WTC11 (cell line): Measurements from ENCODE around the gene DNAH7. TPM values are rescaled to one million over a fixed set of nuclear protein-coding genes. Genes with fewer than 3 reads are reported as not detected.

Source experiments
- ATAC-seq: fragments of 200-7000 bp; cut with Tn5 transposase; 2 replicates; pipeline ENCODE4 v1.10.0; 2021; ENCODE audit warnings: mild to moderate bottlenecking, moderate library complexity
- CTCF ChIA-PET: fragments of 300-600 bp; sonication (Branson Sonifier 250); formaldehyde crosslinking; loops from one replicate; lab custom pipeline; 2021; ENCODE audit warnings: antibody characterized with exemption; lab: Charles Lee
- POLR2A ChIA-PET: fragments of 350-600 bp; sonication (Branson Sonifier 250); formaldehyde crosslinking; loops from one replicate; lab custom pipeline; 2021; ENCODE audit warnings: antibody characterized with exemption; lab: Charles Lee
- DNase-seq: peaks from one replicate; pipeline ENCODE4 v3.0.0; 2021; ENCODE audit warnings: low spot score
- H3K27ac Mint-ChIP-seq: 2 replicates; pipeline ENCODE4 v1.8.0; 2021; ENCODE audit warnings: mixed read lengths
- H3K27me3 Mint-ChIP-seq: 2 replicates; pipeline ENCODE4 v1.8.0; 2021; ENCODE audit warnings: low read depth, mild to moderate bottlenecking, moderate library complexity, mixed read lengths
- H3K36me3 Mint-ChIP-seq: 2 replicates; pipeline ENCODE4 v1.8.0; 2021; ENCODE audit warnings: mixed read lengths
- H3K4me1 Mint-ChIP-seq: 2 replicates; pipeline ENCODE4 v1.8.0; 2022; ENCODE audit warnings: mixed read lengths
- H3K4me3 Mint-ChIP-seq: 2 replicates; pipeline ENCODE4 v1.8.0; 2021; ENCODE audit warnings: mild to moderate bottlenecking, moderate library complexity, mixed read lengths
- H3K9me3 Mint-ChIP-seq: 2 replicates; pipeline ENCODE4 v1.8.0; 2021; ENCODE audit warnings: mixed read lengths
- AFF4 ChIP-seq: sonication (generic); formaldehyde crosslinking; IDR thresholded peaks from 2 replicates; pipeline ENCODE4 v1.8.1; 2023; ENCODE audit warnings: mild to moderate bottlenecking, missing genetic modification reagents, borderline replicate concordance
- AR ChIP-seq: fragments of 250-450 bp; sonication (Bioruptor Pico); IDR thresholded peaks from 2 replicates; pipeline ENCODE4 v1.9.0; 2021; ENCODE audit warnings: mild to moderate bottlenecking
- ATF1 ChIP-seq: sonication (generic); formaldehyde crosslinking; IDR thresholded peaks from 2 replicates; pipeline ENCODE4 v1.8.1; 2023; ENCODE audit warnings: mild to moderate bottlenecking, moderate library complexity, missing genetic modification reagents
- ATF3 ChIP-seq: sonication (generic); formaldehyde crosslinking; conservative IDR thresholded peaks from 2 replicates; pipeline ENCODE4 v1.8.1; 2022; ENCODE audit warnings: mild to moderate bottlenecking, missing genetic modification reagents
- CBFB ChIP-seq: sonication (generic); formaldehyde crosslinking; IDR thresholded peaks from 2 replicates; pipeline ENCODE4 v1.8.1; 2022; ENCODE audit warnings: mild to moderate bottlenecking, low read depth, missing genetic modification reagents
- CDX4 ChIP-seq: fragments of 250-450 bp; sonication (Bioruptor Pico); IDR thresholded peaks from 2 replicates; pipeline ENCODE4 v1.9.0; 2021; ENCODE audit warnings: moderate library complexity, mild to moderate bottlenecking, inconsistent platforms, borderline replicate concordance
- E2F1 ChIP-seq: sonication (generic); formaldehyde crosslinking; IDR thresholded peaks from 2 replicates; pipeline ENCODE4 v1.8.0; 2022; ENCODE audit warnings: mild to moderate bottlenecking, missing genetic modification reagents
- ERG ChIP-seq: fragments of 250-450 bp; sonication (Bioruptor Pico); IDR thresholded peaks from 2 replicates; pipeline ENCODE4 v1.8.0; 2021; ENCODE audit warnings: mild to moderate bottlenecking
- GTF2I ChIP-seq: fragments of 250-450 bp; sonication (Bioruptor Pico); conservative IDR thresholded peaks from 2 replicates; pipeline ENCODE4 v1.4.0; 2021; ENCODE audit warnings: mild to moderate bottlenecking
- IRF2 ChIP-seq: sonication (generic); formaldehyde crosslinking; IDR thresholded peaks from 2 replicates; pipeline ENCODE4 v1.8.0; 2022; ENCODE audit warnings: low read depth, missing genetic modification reagents, borderline replicate concordance
- JUN ChIP-seq: sonication (generic); formaldehyde crosslinking; IDR thresholded peaks from 2 replicates; pipeline ENCODE4 v1.8.0; 2023; ENCODE audit warnings: mild to moderate bottlenecking, missing genetic modification reagents
- OVOL2 ChIP-seq: fragments of 250-450 bp; sonication (Bioruptor Pico); IDR thresholded peaks from 2 replicates; pipeline ENCODE4 v1.9.0; 2021; ENCODE audit warnings: mild to moderate bottlenecking, borderline replicate concordance
- SMAD3 ChIP-seq: sonication (generic); formaldehyde crosslinking; IDR thresholded peaks from 2 replicates; pipeline ENCODE4 v1.8.0; 2022; ENCODE audit warnings: missing genetic modification reagents, mild to moderate bottlenecking, borderline replicate concordance
- SMAD4 ChIP-seq: sonication (generic); formaldehyde crosslinking; IDR thresholded peaks from 2 replicates; pipeline ENCODE4 v1.8.0; 2022; ENCODE audit warnings: mild to moderate bottlenecking, missing genetic modification reagents
- STAT6 ChIP-seq: sonication (generic); formaldehyde crosslinking; conservative IDR thresholded peaks from 2 replicates; pipeline ENCODE4 v1.8.1; 2023; ENCODE audit warnings: mild to moderate bottlenecking, low read depth, missing genetic modification reagents, moderate library complexity
- ZNF121 ChIP-seq: sonication (generic); formaldehyde crosslinking; IDR thresholded peaks from 2 replicates; pipeline ENCODE4 v1.8.0; 2023; ENCODE audit warnings: missing genetic modification reagents
- ZNF396 ChIP-seq: fragments of 250-450 bp; sonication (Bioruptor Pico); IDR thresholded peaks from 2 replicates; pipeline ENCODE4 v1.8.0; 2021; ENCODE audit warnings: mild to moderate bottlenecking, moderate library complexity, borderline replicate concordance
- ZNF532 ChIP-seq: fragments of 250-450 bp; sonication (Bioruptor Pico); IDR thresholded peaks from 2 replicates; pipeline ENCODE4 v1.9.0; 2021; ENCODE audit warnings: mild to moderate bottlenecking, borderline replicate concordance
- total RNA-seq: library from RNA; stranded (reverse); gene quantifications from 3 replicates; pipeline ENCODE4 v1.2.3, GENCODE V29; 2021

DNAH7 gene
- total RNA-seq, 1 experiment from 2014 or later, result 0.04 TPM

- Mint-ChIP-seq H3K9me3 (no peaks in the 10 kb centered on the region), H3K4me1 (no peaks in the 10 kb centered on the region), H3K27me3 (no peaks in the 10 kb centered on the region), H3K27ac (no peak overlapping the region), H3K4me3 (no peak overlapping the region), H3K36me3 (no peaks in the 10 kb centered on the region)
- TF ChIP-seq STAT6 (CRISPR knock-in tag) (no peak), ZNF532 (CRISPR knock-in tag) (no peak), GTF2I (CRISPR knock-in tag) (no peak), SMAD4 (CRISPR knock-in tag) (no peak), CDX4 (CRISPR knock-in tag) (no peak), JUN (no peak), CBFB (no peak), IRF2 (CRISPR knock-in tag) (no peak), ZNF121 (CRISPR knock-in tag) (no peak), AR (CRISPR knock-in tag) (no peak), ERG (CRISPR knock-in tag) (no peak), ATF3 (no peak)
- ChIA-PET CTCF (interaction anchor here (1.4 kb wide), 1 partner anchor 101 kb away, joined by 7 read pairs; the partner anchor contains the start of gene DNAH7), POLR2A (no interaction called here)
- no peak for DNase-seq
- ATAC-seq, result no peak
These were observed 101.3 kb downstream of the DNAH7 start for GRCh38 chr2:195967336-195967735.

GRCh38 chr2:195961873-195962272 lies 106.8 kb downstream of the DNAH7 start:
- Mint-ChIP-seq H3K27me3 (no peaks in the 10 kb centered on the region), H3K4me1 (no peaks in the 10 kb centered on the region), H3K4me3 (no peak overlapping the region), H3K9me3 (no peaks in the 10 kb centered on the region), H3K27ac (no peak overlapping the region), H3K36me3 (no peaks in the 10 kb centered on the region)
- ChIA-PET CTCF (no interaction called here), POLR2A (no interaction called here)
- no peak for DNase-seq
- no peak for ATAC-seq
- no peak for TF ChIP-seq OVOL2 (CRISPR knock-in tag)
- TF ChIP-seq SMAD3 (CRISPR knock-in tag), result no peak
- TF ChIP-seq ATF1 (CRISPR knock-in tag), result no peak
- no peak for TF ChIP-seq E2F1 (CRISPR knock-in tag)
- no peak for TF ChIP-seq ZNF396 (CRISPR knock-in tag)
- TF ChIP-seq AFF4 (CRISPR knock-in tag), result no peak
